Esophagus squamous epithelium (tissue), 4 donors: ENCODE data around the gene HELZ.

Source experiments
- CTCF ChIP-seq, 6 experiments: fragments of 450-650 bp in 4 of 6; fragments of 200-600 bp in 2 of 6; sonication (generic) in 2 of 6; IDR thresholded peaks; one replicate each; pipeline ENCODE4 v1.5.1; 2016 to 2019; ENCODE audit warnings: antibody characterized with exemption in 6 of 6, mild to moderate bottlenecking in 4 of 6, moderate library complexity in 4 of 6
- POLR2A ChIP-seq, 4 donors: fragments of 450-650 bp; IDR thresholded peaks; one replicate each; pipeline ENCODE4 v1.6.1; 2017; ENCODE audit warnings: antibody characterized with exemption in 4 of 4, mild to moderate bottlenecking in 4 of 4, moderate library complexity in 3 of 4

GRCh38 chr17:67026341-67026740 is 218.7 kb downstream of the HELZ start:
- TF ChIP-seq POLR2A (IDR thresholded peaks at IDR 0.05) (no peak), CTCF (IDR thresholded peaks at IDR 0.05) (no peak)
